ENCODE results near the gene USP36.

DNA sequence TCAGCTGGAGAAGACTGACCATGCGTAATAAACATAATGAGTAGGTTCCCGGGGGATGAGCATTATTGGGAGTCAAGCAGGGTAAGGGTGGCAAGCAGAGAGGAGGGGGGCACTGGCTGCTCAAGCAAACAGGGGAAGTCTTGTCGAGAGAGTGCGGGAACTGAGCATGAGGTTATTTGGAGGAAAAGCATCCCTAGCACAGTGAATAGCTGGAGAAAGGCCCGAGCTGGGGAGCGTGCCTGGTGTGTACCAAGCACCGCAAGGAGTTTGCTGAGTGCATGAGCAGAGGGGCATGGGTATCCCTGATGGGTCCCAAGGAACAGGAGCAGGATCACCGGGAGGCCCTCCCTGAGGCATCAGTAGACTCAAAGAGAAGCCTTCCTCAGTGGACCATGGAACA lies 75.7 kb downstream of the USP36 start:
- TF ChIP-seq, protein P1, sequence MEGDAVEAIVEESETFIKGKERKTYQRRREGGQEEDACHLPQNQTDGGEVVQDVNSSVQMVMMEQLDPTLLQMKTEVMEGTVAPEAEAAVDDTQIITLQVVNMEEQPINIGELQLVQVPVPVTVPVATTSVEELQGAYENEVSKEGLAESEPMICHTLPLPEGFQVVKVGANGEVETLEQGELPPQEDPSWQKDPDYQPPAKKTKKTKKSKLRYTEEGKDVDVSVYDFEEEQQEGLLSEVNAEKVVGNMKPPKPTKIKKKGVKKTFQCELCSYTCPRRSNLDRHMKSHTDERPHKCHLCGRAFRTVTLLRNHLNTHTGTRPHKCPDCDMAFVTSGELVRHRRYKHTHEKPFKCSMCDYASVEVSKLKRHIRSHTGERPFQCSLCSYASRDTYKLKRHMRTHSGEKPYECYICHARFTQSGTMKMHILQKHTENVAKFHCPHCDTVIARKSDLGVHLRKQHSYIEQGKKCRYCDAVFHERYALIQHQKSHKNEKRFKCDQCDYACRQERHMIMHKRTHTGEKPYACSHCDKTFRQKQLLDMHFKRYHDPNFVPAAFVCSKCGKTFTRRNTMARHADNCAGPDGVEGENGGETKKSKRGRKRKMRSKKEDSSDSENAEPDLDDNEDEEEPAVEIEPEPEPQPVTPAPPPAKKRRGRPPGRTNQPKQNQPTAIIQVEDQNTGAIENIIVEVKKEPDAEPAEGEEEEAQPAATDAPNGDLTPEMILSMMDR (IDR thresholded peaks at IDR 0.05) = no peak
- no peak for TF ChIP-seq ZFX (IDR thresholded peaks at IDR 0.05; ENCODE audit: borderline replicate concordance)

Measured in 22Rv1 (cell line).